Measurements from ENCODE around the gene CORO2B.
A peak's percentile ranks its signal among the peaks of the same experiment; 100 is the strongest.

The CORO2B gene

DNA sequence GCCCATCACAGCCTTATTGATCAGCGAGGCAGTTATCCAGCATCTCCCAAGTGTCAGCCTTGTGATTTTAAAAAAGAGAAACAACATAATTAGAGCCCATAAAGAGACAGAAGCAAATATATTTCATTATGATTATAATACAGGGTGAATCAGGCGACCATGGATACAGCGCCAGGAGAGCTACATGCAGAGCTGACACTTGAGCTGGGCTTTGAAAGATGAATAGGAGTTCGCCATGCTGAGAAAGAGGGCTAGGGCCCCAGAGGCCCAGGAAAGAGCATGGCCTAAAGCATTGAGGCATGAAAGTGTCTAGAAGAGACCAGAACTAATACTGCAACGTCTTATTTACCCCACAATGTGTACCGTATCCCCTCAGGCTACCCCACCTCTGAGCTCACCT lies 4.2 kb upstream of the CORO2B start:
- DNase-seq = no peak

DNA sequence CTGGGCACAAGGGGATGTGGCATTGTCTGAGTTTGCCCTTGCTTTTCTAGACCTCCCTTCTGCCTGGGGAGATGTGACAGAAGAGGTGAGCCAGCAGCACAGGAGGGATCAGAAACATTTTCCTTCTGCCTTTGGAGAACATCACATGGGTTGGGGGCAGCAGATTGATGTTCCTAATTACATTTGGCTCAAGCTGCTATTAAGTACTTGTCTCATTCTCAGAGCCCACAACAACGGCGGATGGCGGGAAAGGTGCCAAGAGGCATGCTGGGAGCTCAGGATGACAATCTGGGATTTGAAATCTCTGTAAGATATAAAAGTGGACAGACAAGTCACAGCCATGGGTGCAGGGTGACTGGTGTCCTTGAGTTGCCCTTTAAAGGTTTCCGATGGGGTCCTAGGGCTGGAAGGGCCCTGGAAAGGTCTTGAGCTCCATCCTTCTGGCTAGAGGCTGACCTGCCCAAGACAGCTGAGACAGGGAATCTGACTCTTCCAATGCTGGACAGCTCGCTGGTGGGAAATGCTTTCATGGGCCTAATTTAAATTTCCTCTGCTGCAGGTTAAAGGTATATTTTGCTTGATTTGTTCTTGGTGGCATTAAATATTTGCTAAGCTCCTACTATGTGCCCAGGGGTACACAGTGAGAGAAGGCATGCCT lies 2.4 kb upstream of the CORO2B start:
- no peak for DNase-seq

DNA sequence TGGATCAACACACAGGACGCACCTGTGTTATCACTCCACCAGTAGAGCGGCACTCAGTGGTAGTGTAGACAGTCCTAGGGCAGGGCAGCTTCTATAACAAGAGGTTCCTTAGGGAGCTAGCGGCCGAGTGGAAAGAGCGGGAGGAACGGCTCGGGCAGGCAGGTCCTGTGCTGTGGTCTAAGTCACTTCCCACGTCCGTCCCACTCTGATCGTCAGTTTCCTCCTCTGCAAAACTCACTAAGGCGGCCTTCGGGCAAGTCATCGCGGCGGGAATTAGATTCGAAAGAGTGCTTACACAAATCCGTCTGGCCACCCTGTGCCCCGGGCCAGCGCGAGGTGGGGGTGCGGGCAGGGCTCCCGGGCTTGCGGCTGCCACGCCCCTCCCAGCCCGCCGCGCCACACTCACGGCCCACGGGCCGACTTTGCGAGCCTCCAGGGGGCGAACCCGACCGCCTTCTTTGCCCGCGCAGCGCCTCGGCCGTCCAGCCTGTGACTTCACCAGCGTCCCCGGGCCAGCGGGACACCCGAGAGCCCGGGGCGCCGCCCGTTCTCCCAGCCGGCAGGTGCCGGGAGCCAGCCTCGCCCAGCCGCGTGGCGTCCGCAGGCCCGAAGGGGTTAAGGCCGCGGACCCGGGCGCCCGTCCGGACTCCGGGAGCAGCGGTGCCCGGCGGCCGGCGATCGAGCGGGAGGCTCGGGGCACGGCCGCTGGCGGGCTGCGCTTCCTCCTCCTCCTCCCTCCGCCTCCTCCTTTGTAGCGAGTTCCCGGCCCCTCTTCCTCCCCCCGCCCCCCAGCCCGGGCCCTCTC lies 416 bp upstream of the CORO2B start:
- peak; percentile 52 to 78 (median 68) for DNase-seq

DNA sequence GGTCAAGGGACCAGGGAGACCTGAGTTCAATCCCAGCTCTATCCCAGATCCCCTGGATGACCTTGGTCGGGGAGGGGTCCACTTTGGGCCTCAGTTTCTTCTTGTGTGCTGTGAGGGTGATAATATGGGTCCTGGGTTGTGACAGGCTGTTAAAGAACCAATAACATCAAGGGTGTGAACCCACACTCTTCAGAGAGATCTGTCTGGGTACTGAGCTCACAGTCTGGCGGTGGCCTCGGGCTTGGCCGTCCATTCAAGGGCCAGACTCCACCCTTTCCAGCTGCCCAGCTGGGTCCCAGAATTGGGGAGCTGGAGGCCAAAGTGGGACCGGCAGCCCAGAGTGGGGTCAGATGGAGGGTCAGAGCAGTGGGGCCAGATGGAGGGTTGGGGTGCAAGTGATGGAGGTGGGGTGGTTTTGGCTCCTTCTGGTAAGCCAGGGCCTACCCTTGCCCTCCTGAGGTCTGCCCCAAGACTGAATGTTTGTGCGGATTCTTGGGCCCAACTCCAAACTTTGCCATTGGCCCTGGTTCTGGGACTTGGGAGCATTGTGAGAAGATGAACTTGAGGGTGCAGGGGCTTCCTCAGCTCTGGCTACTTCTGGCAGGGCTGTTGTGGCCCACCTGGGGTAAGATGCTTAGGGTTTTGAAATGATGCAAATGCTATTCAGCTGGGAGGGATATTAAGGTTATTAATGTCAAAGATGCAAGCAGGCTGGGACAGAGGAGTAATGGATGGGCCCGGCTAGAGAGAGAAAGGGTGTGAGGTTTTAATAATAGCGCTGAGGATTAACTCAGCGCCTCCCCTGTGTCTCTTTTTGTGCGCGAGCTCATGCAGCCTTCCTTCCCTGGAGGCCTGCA lies 1.5 kb downstream of the CORO2B start:
- no peak for DNase-seq

DNA sequence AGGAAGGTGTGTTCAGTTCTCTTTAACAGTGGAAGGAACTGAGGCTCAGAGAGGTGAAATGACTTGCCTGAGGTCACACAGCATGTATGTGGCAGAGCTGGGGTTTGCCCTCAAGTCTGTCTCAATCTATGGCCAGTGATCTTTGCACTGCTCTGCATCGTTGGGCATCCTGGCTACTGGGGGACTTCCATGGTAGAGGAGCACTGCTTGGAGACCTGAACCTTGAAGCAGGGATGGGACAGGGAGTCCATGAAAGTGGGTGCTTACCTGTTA lies 2.0 kb downstream of the CORO2B start:
- no peak for DNase-seq

DNA sequence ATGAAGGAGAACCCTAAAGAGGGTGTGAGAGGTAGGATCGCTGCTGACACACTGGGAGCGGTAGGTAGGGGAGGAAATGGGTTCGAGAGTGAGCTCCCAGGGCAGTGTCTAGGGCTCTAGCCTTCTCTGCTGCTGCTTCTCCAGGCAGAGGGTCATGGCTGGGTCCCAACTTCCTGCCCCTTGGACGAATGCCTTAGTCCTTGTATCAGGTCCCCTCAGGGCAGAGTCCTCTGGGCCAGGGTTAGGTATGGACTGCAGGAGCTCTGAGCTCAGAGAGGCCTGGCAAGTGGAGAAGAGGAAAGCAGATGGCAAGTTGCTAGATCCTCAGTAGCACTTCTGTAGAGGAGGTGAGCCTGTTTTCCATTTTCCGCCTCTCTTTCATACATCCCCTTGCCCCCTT lies 2.9 kb downstream of the CORO2B start:
- no peak for DNase-seq

DNA sequence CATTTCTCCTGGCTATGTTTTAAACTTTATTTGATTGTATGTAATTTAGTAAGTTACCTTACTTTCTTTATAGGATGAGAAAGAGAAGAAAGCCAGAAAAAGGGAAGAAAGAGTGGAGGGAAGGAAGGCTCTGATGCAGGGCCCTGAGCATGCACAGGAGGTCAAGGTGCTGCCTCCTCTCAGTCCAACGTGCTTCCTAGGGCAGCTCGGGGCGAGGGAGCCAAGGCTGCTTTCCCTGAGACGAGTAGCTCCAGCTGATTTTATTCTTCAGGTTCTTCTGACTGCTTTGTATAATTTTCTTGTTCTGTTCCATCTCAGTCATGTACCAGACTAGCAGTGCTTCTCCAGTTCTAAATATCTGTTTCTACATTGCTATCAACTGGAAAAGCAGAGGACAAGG lies 3.4 kb downstream of the CORO2B start:
- no peak for DNase-seq

DNA sequence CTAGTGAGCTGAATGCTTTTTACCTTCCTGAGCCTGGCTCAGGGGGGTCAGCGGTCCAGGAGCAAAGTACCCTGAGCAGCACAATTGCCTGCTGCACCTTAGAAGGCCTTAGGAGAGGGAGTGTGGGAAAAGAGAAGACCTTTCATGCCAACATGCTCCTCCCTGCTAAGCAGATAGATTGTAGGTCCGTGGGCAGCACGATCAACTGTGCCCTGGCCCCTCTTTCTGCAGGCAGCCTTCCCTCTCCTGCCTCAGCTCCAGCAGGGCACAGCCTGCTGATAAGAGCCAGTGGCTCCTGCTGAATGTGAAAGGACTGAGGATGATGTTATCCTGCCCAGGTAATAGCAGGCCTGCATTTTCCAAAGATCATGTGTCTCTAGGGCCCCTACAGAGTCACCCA lies 4.1 kb downstream of the CORO2B start:
- no peak for DNase-seq

DNA sequence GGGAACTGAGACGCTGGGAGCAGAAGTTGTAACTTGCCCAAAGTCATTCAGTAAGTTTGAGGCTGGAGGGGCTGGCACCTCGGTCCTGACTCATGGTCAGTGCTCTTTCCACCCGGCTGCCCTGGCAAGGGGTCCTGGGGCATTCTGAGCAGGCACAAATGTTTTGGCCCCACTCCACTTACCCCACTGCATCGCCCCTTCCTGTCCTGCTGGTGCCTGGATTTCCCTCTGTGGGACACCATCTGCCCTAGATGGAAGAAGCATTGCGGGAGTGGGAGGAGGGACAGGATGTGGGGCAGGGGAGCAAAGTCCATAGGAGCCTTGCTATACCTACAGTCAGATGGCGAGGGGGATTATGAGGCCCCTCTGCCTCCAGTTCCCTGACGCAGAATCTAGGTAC lies 4.5 kb downstream of the CORO2B start:
- no peak for DNase-seq

DNA sequence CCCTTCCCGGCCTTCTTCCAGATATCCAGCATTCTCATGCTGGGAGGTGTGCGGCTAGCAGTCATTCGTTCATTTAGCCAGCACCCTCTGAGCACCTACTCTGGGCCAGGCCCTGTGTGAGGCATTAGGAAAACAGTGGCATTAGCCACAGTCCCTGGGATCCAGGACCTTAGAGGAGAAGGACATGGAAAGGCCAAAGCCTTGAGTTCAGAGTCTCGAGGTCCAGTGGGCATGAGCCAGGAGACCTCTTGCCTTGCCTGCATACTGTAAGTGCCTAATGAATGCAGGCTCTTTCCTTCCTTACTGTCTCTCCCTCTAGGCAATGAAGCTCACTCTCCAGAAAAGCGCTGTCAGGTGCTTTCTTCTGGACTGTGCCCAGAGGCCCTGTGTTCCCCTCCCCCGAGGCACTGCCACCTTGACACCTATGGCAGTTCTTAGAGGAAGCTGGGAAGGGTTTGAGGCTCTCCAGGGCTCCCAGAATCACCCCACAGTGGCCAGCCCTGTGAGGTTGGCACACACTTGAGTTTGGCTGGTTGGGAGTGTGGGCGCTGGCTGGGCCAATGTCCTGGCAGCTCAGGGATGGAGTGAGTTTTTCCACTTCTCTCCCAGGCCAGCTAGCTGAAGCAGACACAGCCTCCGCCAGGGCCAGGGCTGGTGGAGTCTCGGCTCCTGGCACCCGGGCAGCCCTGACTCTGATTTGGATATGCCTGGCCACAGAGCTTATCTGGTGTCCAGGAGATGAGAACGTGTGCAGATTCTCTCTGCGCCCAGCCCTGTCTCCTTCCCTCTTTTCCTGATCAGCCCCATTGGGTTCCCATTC lies 5.4 kb downstream of the CORO2B start:
- no peak for DNase-seq

DNA sequence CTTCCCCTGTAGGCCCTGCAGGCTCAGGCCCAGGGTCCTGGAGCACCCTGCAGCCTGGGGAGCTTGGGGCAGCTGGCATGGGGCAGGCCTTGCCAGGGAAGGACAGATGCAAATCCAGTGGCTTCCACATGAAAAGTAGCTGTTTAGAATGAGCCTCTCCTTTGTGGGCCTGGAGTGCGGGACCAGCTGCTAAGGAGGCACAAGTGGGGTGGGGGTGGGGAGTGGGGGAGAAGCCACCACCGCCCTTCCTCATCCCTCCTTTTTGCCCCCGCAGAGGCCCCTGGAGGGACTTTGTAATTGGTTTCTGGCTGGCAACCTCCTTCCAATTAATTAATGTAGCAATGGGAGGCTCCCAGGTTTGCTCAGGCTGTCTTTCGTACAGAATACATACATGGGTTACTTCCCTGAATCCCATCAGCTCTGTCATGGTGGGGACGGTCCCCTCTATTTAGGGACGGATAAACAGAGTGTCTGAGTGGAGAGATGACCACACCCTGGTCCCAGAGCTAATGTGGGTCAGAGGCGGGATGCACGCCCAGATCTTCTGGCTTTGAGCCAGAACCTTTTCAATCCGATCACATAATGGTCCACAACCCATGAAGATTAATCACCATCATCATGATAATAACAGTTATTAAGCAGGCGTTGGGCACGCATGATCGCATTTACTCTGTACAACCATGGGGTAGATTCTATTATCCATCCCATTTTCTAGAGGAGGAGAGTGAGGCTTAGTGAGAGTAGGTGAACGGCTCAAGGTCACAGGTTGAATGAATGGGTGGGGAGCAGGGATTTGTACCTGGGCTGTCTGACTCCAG lies 6.2 kb downstream of the CORO2B start:
- DNase-seq = no peak

DNA sequence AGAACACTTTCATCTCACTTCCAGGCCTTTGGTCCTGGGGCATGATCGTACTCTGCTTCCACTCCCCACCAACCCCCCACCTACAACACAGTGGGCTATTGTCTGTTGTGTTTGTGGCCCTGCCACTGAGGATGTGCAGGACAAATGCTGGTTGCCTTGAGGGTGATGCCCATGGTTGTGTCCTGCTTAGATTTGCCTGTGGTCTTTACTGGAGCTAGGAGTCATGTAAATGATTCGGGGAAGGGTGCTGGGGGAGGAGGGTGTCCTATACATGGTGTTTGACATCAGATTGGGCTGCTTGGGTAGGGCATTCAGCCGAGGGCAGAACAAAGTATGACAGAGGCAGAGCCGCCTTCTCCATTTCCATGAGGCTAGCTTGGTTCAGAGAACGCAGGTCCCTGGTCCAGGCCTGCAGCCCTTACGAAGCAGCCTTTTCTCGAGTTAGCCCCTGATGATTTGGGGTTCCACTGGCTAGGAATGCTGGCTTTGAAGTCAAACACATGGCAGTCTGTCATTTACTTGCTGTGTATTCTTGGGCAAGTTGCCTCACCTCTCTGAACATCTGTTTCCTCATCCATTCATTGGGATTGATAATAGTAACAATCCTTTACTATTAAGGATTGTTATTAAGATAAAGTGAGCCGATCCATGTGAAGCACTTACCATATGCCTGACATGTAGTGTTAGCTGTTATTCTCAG lies 6.9 kb downstream of the CORO2B start:
- DNase-seq = no peak

DNA sequence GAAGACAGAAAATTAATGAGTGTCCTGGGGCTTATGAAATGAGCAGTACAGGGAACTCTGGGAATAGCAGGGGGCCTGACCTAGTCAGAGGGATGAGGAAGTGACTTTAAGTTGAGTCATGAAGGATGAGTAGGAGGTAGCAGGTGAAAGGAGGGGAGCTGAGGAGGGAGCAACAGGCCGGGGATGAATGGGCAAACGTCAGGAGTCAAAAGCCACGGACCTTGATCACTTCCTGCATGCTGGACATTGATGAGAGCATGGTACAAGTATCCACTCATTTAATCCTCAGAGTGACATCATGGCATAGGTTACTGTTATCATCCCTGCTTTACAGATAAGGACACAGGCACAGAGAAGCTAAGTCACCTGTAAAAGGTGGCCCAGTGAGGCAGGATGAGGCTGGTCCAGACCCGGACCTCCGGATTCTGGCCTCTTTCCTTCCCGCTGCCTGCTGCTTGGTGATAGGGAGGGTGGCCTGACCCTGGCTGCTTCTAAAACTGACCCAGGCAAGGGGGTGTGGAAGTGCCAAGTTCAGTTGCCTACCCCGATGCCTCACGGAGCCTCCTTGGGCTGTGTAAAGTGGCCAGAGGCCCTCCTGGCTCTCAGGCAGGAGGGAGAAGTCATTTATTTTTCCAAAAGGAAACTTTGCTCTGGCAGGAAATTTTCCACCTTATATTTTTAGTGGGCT lies 7.6 kb downstream of the CORO2B start:
- DNase-seq = peak in 3 of 4 experiments; percentile 37 to 60 (median 42)

DNA sequence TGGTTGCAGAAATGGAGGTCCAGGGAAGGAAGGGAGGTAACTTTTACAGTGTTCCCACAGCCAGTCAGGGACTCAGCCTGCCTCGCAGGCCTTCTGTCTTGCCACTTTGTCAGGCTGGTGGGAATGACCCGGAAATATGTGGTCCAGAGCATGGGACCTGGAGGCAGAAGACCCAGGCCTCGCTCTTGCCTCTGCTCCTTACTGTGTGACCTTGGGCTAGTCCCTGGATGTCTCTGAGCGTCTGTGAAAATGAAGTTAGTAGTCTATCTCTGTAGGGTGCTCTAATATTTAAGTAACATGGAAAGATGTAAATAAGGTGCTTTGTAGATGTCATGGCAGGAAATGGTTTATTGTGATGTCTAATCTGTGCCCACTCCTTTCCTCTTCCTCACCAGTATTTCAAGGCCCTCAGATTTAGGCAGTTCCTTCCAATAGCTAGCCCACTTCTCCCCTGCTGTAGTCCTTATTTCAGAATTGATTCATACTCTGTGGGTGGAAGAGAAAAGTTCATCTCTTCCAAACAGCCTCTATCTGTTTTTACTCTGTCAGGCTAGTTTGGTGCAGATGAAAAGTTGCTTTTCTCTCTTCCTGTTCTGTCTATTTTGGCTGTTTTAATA lies 9.1 kb downstream of the CORO2B start:
- peak; percentile 29 to 76 (median 48) for DNase-seq

DNA sequence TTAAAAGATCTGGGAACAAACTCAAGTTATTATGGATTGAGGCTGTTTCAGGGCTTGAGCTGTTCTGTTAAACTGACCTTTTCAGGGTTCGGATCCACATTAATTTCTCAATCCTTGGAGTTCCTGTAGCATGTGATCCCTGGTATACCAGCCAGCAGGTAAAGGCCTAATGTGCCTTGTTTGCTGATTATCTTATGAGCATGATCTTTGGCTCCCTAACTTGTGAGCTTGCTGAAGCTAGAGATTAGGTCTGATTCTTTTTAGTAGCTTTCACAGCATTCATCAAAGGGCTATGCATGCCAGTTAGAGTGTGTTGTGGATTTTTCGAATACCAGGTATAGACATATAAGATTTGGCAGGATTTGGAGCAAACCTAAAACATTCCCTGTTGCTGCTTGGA lies 10.3 kb downstream of the CORO2B start:
- no peak for DNase-seq

DNA sequence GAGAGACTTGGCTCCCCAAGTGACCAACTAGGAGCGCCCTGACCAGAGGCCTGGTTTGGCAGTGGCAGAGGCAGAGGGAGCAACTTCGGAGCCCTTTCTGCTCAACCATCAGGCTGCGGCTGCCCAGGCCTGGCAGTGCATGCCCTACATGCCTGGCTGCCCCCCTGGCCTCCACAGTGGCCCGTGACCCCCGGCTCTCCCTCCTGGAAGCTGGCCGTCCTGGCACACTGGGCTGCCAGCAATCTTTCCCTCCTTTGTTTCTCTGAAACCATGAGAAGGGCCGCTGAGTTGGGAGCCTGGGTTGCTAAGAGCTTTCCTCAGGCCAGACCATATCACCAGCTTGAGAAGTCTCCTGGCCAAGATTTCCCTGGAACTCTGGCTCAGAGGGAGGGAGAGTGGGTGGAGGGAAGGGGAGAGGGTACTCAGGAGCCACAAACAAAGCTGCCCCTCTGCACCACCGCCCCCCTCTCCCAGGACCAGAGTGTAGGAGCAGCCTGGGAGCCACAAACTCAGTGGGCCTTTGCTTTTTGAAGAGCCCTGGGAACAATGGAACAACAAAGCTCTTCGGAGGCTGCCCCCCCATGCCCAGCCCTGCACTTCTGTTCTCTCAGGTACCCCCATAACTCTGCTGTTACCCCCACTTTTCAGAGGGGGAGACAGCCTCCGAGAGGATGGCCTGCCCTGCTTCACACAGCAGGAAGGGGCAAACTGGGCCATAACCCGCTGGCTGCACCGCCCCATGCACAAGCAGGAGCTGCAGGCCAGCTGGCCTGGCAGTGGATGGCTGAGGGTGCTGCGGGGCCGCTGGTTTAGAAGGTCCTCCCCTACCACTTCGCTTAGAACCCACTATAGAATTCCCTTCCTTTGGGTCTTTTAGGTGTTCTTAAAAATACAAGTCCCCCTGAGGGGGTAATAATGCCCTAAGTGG lies 11.3 kb downstream of the CORO2B start:
- DNase-seq = no peak

DNA sequence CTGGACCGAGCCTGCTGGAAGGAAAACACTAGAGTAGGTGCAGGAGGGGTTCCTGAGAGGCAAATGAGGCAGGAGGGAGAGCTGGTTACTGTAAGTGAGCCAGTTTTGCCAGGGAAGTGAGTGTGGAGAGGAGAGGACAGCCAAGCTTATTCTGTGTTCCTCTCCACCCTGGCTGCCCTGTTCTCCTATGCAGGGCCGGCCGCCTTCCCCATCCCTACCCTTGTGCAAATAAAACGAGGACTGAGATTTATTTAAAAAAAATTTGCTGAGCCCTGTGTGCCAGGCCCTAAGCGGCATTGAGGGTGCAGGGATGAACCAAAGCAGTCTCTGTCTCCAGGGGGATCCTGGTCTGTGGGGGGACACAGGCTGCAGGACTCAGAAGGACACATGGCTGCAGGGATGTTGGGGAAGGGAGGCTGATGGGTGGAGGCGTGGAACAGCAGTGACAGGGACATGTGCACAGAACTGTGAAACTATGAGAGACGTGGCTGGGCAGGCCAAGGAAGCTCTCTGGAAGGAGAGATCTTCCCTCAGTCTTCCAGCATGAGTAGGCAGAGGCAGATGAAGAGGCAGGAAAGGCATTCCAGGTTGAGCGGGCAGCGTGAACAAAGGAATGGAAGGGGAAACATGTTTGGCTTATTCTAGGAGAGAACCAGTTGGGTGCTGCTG lies 12.1 kb downstream of the CORO2B start:
- DNase-seq = no peak

DNA sequence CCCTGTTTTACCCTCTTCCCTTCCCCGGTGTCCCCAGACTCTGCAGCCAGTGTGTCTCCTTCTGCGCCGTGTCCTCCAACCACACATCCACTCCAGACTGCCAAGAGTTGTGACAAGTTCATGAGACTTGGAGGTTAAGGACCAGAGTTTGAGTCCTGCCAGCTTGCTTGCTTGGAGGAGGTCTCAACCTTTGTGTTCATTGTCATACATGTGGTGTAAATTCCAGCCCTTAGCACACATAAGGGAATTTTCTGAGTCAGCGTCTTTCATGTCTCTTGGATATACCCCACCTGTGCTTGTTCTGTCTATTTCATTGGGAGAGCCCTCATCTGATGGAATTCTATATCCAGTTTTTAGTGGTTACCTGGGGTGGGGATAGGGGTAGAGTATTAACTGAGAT lies 13.3 kb downstream of the CORO2B start:
- no peak for DNase-seq
